Motor neuron (in vitro differentiated cells): Measurements from ENCODE around the gene RTP3. TPM values are rescaled to one million over a fixed set of nuclear protein-coding genes. Genes with fewer than 3 reads are reported as not detected.
"Not testable (repeated sequence)": the region's sequence is repeated elsewhere in the genome, so short reads cannot be mapped to it uniquely, and the experiment has no call there.

Experiments
- ATAC-seq, 8 experiments: fragments of 200-7000 bp; cut with Tn5 transposase; replicated peaks in 6 of 8; 2 replicates each; pipeline ENCODE4 v1.8.0; 2021; ENCODE audit warnings: mild to moderate bottlenecking in 8 of 8, moderate library complexity in 8 of 8
- H3K27ac ChIP-seq, 2 donors: fragments of 250-450 bp; sonication (Bioruptor Pico); 2 replicates each; pipeline ENCODE4 v1.9.0; 2021; ENCODE audit warnings: antibody characterized with exemption in 2 of 2, mild to moderate bottlenecking in 2 of 2, moderate library complexity in 1 of 2
- H3K4me1 ChIP-seq, 2 donors: fragments of 250-450 bp; sonication (Bioruptor Pico); replicated peaks in 1 of 2; 2 replicates each; pipeline ENCODE4 v1.6.1; 2021; ENCODE audit warnings: antibody characterized with exemption in 2 of 2, mild to moderate bottlenecking in 2 of 2, moderate library complexity in 1 of 2
- H3K4me3 ChIP-seq, 5 donors: fragments of 250-450 bp; sonication (Bioruptor Pico); 2 replicates each; pipeline ENCODE4 v1.9.0; 2021; ENCODE audit warnings: antibody characterized with exemption in 5 of 5, mild to moderate bottlenecking in 5 of 5, moderate library complexity in 4 of 5
- WGBS, 10 experiments: fragments of 450-650 bp; shearing (Covaris generic); methylation state at CpG; one replicate each; pipeline ENCODE4 v1.0.0; 2022; 5-methylcytosine and 5-hydroxymethylcytosine counted together
- in situ Hi-C, 9 experiments: fragments of 400-800 bp; cut with MboI; loops; one replicate each; pipeline ENCODE4 v1.15.0; 2021; ENCODE audit warnings: low sequenced_read_pairs in 9 of 9, low pct_unique_long_range_greater_than_20kb in 2 of 9; ENCODE audit not compliant: unreplicated experiment in 9 of 9
- total RNA-seq, 8 experiments: library from RNA; unstranded; fragments of 300-600 nt; gene quantifications; 2 replicates each; pipeline versions ENCODE4 v1.2.3 to v1.2.4, GENCODE V29; 2022

RTP3 gene
- total RNA-seq, 8 experiments from 2014 or later = 0.28 TPM; not detected in 7

GRCh38 chr3:46517016-46517783 is 19.4 kb downstream of the RTP3 start:
- H3K27ac ChIP-seq = no peak overlapping the region
- in situ Hi-C loops = no loop called here
- H3K4me3 ChIP-seq = no peak overlapping the region
- no peaks in the 10 kb centered on the region for H3K4me1 ChIP-seq
- 27 to 100% (median 85%) methylated on average over 2 to 7 of the region's 7 CpGs for WGBS, 10 experiments
- peak in 2 of 8 experiments; percentile 31 to 61 for ATAC-seq

DNA sequence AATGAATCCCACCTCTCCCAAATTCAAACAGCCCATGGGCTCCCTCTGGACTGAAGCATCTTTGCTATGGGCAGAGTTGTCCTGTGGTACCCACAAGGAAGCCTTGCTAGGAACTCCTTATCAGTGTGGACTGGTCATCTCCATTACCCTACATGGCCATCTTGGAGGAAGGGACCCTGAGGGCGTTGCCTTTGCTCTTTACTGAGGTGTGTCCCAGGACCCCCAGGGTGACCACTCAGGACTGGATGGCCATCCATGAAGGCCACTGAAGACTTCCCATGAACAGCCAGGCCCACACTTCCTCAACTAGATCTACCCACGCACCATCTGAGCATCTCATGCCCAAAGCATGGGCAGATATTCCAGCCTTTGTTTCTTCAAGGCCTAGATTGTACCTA is 20.0 kb downstream of the RTP3 start:
- ATAC-seq = no peak

GRCh38 chr3:46519952-46520351 is 22.2 kb downstream of the RTP3 start:
- Histone ChIP-seq H3K4me3 (no peak overlapping the region), H3K27ac (no peak overlapping the region), H3K4me1 (no peaks in the 10 kb centered on the region)
- in situ Hi-C loops = no loop called here
- no peak for ATAC-seq
- WGBS, 10 experiments = 92 to 100% (median 98%) methylated on average over 1 to 2 of the region's 2 CpGs

More for the DNA sequence above, 20.0 kb downstream of the RTP3 start:
- in situ Hi-C loops = no loop called here
- Histone ChIP-seq H3K4me1 (no peaks in the 10 kb centered on the region), H3K27ac (no peak overlapping the region), H3K4me3 (no peak overlapping the region)
- WGBS, 10 experiments = 80 to 100% methylated on average over 1 to 2 of the region's 2 CpGs; no CpG with 5 or more reads in 8 of the 10 experiments

DNA sequence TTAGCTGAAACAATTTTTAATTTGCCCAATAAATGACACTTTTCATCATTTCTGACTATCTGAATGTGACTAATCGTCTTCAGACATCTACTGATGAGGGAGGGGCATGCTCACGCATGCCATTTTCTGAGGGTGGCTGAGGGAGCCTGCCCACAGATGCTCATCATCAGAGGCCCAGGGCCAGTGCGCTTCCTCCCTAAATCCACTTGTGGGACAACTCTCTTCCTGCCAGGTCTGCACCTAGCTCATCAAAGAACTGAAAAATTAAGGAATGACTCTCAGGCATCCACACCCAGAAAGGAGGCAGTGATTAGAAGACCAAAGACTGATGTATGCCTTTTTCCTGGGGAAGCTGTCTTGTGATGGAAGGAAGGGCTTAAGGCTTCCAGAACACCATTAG is 22.8 kb downstream of the RTP3 start:
- Histone ChIP-seq H3K4me1 (no peaks in the 10 kb centered on the region), H3K27ac (no peak overlapping the region), H3K4me3 (no peak overlapping the region)
- ATAC-seq = no peak
- WGBS, 10 experiments = 52 to 95% (median 75%) methylated on average over 1 to 3 of the region's 3 CpGs; no CpG with 5 or more reads in 1 of the 10 experiments
- in situ Hi-C loops = no loop called here

DNA sequence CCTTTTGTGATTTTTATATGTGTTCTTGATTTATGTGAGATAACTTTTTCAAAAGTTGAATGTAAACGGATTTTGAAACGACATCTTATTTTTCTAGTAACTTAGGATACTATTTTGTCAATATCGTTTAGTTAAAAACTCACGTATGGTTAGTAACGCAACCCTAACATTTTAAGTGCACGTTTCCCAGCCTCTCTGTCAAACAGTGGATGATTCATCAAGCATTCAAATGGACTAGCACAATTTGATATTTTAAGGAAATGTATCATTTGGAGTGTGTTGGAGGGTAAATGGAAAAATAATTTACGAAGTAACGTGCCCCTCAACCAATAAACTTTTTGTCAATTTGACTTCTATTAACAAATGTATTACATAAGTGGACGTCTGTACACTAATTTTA is 23.3 kb downstream of the RTP3 start:
- H3K4me3 ChIP-seq = no peak overlapping the region
- 80 to 96% (median 86%) methylated on average over 3 to 9 of the region's 9 CpGs for WGBS, 10 experiments
- H3K27ac ChIP-seq = no peak overlapping the region
- H3K4me1 ChIP-seq = no peaks in the 10 kb centered on the region
- no peak for ATAC-seq
- in situ Hi-C loops = no loop called here

DNA sequence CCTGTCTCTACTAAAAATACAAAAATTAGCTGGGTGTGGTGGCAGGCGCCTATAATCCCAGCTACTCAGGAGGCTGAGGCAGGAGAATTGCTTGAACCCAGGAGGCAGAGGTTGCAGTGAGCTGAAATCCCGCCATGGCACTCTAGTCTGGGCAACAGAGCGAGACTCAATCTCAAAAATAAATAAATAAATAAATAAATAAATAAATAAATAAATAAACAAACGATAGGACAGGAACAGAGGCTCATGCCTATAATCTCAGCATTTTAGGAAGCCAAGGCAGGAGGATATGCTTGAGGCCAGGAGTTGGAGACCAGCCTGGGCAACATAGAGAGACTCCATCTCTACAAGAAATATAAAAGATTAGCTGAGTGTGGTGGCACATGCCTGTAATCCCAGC is 24.4 kb downstream of the RTP3 start:
- in situ Hi-C loops, ATAC-seq, H3K4me1 ChIP-seq, H3K27ac ChIP-seq, H3K4me3 ChIP-seq: not testable (repeated sequence)
- 22 to 100% (median 82%) methylated on average over 1 to 3 of the region's 4 CpGs; no CpG with 5 or more reads in 2 of the 10 experiments for WGBS, 10 experiments

- ATAC-seq = no peak
- no peak overlapping the region for H3K27ac ChIP-seq
- H3K4me1 ChIP-seq = no peaks in the 10 kb centered on the region
- H3K4me3 ChIP-seq = no peak overlapping the region
- WGBS, 10 experiments = 30 to 100% (median 88%) methylated on average over 2 of the region's 2 CpGs; no CpG with 5 or more reads in 3 of the 10 experiments
- in situ Hi-C loops = no loop called here
Observed at GRCh38 chr3:46523556-46523955, 25.8 kb downstream of the RTP3 start.

GRCh38 chr3:46524008-46524407 is 26.2 kb downstream of the RTP3 start:
- in situ Hi-C loops = no loop called here
- ATAC-seq = no peak
- Histone ChIP-seq H3K27ac (no peak overlapping the region), H3K4me1 (no peaks in the 10 kb centered on the region), H3K4me3 (no peak overlapping the region)
- WGBS, 10 experiments = 0 to 80% (median 53%) methylated on average over 1 to 3 of the region's 3 CpGs; no CpG with 5 or more reads in 2 of the 10 experiments

DNA sequence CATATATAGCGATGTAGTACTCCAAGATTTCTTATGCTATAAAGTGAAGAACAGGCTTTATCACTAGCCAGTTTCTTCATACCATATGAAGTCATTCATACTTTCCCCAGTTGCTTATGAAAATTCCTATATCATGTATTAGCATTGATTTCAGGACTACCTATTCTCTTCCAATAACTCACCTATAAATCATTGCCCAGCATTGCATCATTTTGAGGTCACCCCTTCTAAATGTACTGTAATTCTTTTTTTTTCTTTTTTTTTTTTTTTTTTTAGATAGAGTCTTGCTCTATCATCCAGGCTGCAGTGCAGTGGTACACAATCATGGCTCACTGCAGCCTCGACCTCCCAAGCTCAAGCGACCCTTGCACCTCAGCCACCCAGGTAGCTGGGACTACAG is 27.1 kb downstream of the RTP3 start:
- 58 to 100% (median 82%) methylated on average over 1 to 3 of the region's 3 CpGs; no CpG with 5 or more reads in 1 of the 10 experiments for WGBS, 10 experiments
- in situ Hi-C loops = no loop called here
- peak in 1 of 8 experiments; percentile 13 for ATAC-seq
- H3K27ac ChIP-seq = no peak overlapping the region
- no peak overlapping the region for H3K4me3 ChIP-seq
- H3K4me1 ChIP-seq = no peaks in the 10 kb centered on the region

- no peak overlapping the region for H3K4me3 ChIP-seq
- in situ Hi-C loops = no loop called here
- H3K4me1 ChIP-seq = no peaks in the 10 kb centered on the region
- ATAC-seq = no peak
- H3K27ac ChIP-seq = no peak overlapping the region
- 40 to 96% (median 79%) methylated on average over 1 to 5 of the region's 5 CpGs; no CpG with 5 or more reads in 2 of the 10 experiments for WGBS, 10 experiments
Observed at GRCh38 chr3:46527239-46527638, 29.5 kb downstream of the RTP3 start.

GRCh38 chr3:46533091-46533490 is 35.3 kb downstream of the RTP3 start:
- H3K27ac ChIP-seq = no peak overlapping the region
- H3K4me1 ChIP-seq = no peaks in the 10 kb centered on the region
- H3K4me3 ChIP-seq = no peak overlapping the region
- ATAC-seq = no peak
- WGBS, 10 experiments = 41 to 100% (median 83%) methylated on average over 1 to 3 of the region's 3 CpGs
- in situ Hi-C loops = no loop called here

DNA sequence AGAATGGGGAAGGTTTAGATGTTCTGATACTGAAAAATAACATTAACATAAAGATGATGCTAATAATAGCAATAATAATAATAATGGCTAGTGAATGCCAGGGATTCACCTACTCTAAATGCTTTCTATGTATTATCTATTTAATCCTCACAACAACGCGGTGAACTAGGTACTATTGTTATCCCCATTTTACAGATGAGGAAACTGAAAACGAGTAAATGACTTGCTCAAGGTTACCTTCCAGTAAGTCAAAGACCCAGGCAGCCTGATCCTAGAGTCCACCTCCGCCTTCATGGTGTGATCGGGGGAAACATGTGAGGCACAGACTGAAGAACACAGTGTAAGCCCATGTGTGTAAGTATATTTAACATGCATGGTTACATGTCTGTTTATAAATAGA is 38.0 kb downstream of the RTP3 start:
- no peak for ATAC-seq
- H3K27ac ChIP-seq = no peak overlapping the region
- no peak overlapping the region for H3K4me3 ChIP-seq
- in situ Hi-C loops = no loop called here
- WGBS, 10 experiments = 75 to 100% (median 93%) methylated on average over 1 to 5 of the region's 5 CpGs; no CpG with 5 or more reads in 1 of the 10 experiments
- no peaks in the 10 kb centered on the region for H3K4me1 ChIP-seq

- Histone ChIP-seq H3K4me3 (no peak overlapping the region), H3K4me1 (no peaks in the 10 kb centered on the region), H3K27ac (no peak overlapping the region)
- in situ Hi-C loops = no loop called here
- ATAC-seq = peak in 1 of 8 experiments; percentile 34
Observed at GRCh38 chr3:46536758-46537157, 39.0 kb downstream of the RTP3 start.

DNA sequence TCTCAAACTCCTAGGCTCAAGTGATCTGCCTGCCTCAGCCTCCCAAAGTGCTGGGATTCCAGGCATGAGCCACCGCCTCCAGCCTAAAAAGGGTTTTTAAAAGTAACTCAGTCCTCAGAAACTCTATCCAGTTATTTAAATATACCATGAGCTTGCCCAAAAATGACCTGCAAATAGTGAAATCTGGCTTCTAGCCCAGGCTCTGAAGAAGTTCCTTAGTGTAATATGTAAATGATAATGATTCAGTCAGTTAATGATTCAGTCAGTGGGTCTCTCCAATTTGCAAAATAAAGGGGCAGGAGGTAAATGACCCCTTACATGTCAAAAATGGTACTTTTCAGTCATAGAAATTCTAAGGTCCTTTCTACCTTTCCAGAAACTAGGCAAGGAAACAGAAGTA is 39.5 kb downstream of the RTP3 start:
- ATAC-seq = peak in 1 of 8 experiments; percentile 49

More for the DNA sequence above, 39.5 kb downstream of the RTP3 start:
- 43 to 67% (median 63%) methylated on average over 1 of the region's 1 CpG; no CpG with 5 or more reads in 7 of the 10 experiments for WGBS, 10 experiments
- Histone ChIP-seq H3K27ac (no peak overlapping the region), H3K4me3 (no peak overlapping the region), H3K4me1 (no peaks in the 10 kb centered on the region)
- in situ Hi-C loops = no loop called here
